Smooth muscle cell (in vitro differentiated cells): Measurements from ENCODE around the gene GGACT. TPM values are rescaled to one million over a fixed set of nuclear protein-coding genes. Genes with fewer than 3 reads are reported as not detected.

Experiments used
- DNase-seq: peaks from one replicate; lab custom pipeline; 2025; ENCODE audit not compliant: unreplicated experiment; lab: John Stamatoyannopoulos, UW
- H2AFZ ChIP-seq: fragments of 200-600 bp; sonication (generic); 2 replicates; pipeline ENCODE4 v1.6.0; 2016; ENCODE audit warnings: antibody characterized with exemption, low read depth, mild to moderate bottlenecking
- H3F3A ChIP-seq: fragments of 200-600 bp; sonication (generic); 2 replicates; pipeline ENCODE4 v1.6.0; 2017; ENCODE audit warnings: antibody characterized with exemption, low read depth
- H3K27ac ChIP-seq: fragments of 200-600 bp; sonication (generic); 2 replicates; pipeline ENCODE4 v1.5.1; 2016; ENCODE audit warnings: low read depth, mild to moderate bottlenecking
- H3K27me3 ChIP-seq: fragments of 200-600 bp; sonication (generic); 2 replicates; pipeline ENCODE4 v1.6.1; 2016; ENCODE audit warnings: low read depth, mild to moderate bottlenecking
- H3K36me3 ChIP-seq: fragments of 200-600 bp; sonication (generic); 2 replicates; pipeline ENCODE4 v1.5.1; 2016; ENCODE audit warnings: low read depth
- H3K4me1 ChIP-seq: fragments of 200-600 bp; sonication (generic); 2 replicates; pipeline ENCODE4 v1.5.1; 2016; ENCODE audit warnings: low read depth
- H3K4me2 ChIP-seq: fragments of 200-600 bp; sonication (generic); 2 replicates; pipeline ENCODE4 v1.6.0; 2016; ENCODE audit warnings: mild to moderate bottlenecking
- H3K4me3 ChIP-seq: fragments of 200-600 bp; sonication (generic); 2 replicates; pipeline ENCODE4 v1.5.1; 2016; ENCODE audit warnings: mild to moderate bottlenecking
- H3K79me2 ChIP-seq: fragments of 200-600 bp; sonication (generic); 2 replicates; pipeline ENCODE4 v1.6.0; 2016; ENCODE audit warnings: low read depth, mild to moderate bottlenecking
- H3K9ac ChIP-seq: fragments of 200-600 bp; sonication (generic); 2 replicates; pipeline ENCODE4 v1.6.0; 2016; ENCODE audit warnings: low read depth
- H3K9me3 ChIP-seq: fragments of 200-600 bp; sonication (generic); replicated peaks from 2 replicates; pipeline ENCODE4 v1.5.1; 2016; ENCODE audit warnings: low read depth
- H4K20me1 ChIP-seq: fragments of 200-600 bp; sonication (generic); 2 replicates; pipeline ENCODE4 v1.6.0; 2016; ENCODE audit warnings: low read depth
- CTCF ChIP-seq: fragments of 200-600 bp; sonication (generic); IDR thresholded peaks from 2 replicates; pipeline ENCODE4 v1.5.1; 2017; ENCODE audit warnings: borderline replicate concordance, mild to moderate bottlenecking, antibody characterized with exemption; ENCODE audit not compliant: insufficient read depth, poor library complexity, severe bottlenecking
- WGBS: methylation state at CpG from one replicate; pipeline ENCODE4 v1.1.7; 2016; ENCODE audit warnings: low lambda C conversion rate; 5-methylcytosine and 5-hydroxymethylcytosine counted together
- polyA plus RNA-seq: library from polyadenylated mRNA; unstranded; fragments of >200 nt; fragmentation: Nextera tagmentation; extraction: Ambion mirVana; gene quantifications from 2 replicates; pipeline ENCODE4 v1.2.1, GENCODE V29; 2016
- total RNA-seq: library from RNA; depleted of rRNA; stranded (reverse); fragments of >200 nt; gene quantifications from 2 replicates; pipeline ENCODE4 v1.2.3, GENCODE V29; 2014

GGACT gene
- total and polyA plus RNA-seq, 2 experiments from 2014 or later = 2.5 to 7.1 TPM

- no peak overlapping the region for H3K4me3 ChIP-seq
- no peak overlapping the region for H2AFZ ChIP-seq
- no peak overlapping the region for H3K9ac ChIP-seq
- H3K4me1 ChIP-seq = peaks cover 11% of the 10 kb centered on the region
- no peak overlapping the region for H3K27ac ChIP-seq
- WGBS = 88% methylated on average over 14 of the region's 14 CpGs
- H3K4me2 ChIP-seq = no peak overlapping the region
- H3K27me3 ChIP-seq = no peaks in the 10 kb centered on the region
- no peaks in the 10 kb centered on the region for H3K79me2 ChIP-seq
- no peaks in the 10 kb centered on the region for H3F3A ChIP-seq
- H4K20me1 ChIP-seq = no peaks in the 10 kb centered on the region
- no peaks in the 10 kb centered on the region for H3K36me3 ChIP-seq
- no peak for DNase-seq
- H3K9me3 ChIP-seq = no peaks in the 10 kb centered on the region
- no peak for TF ChIP-seq CTCF
These were observed 65.2 kb downstream of the GGACT start for GRCh38 chr13:100523411-100523810.

GRCh38 chr13:100522618-100523309, 65.8 kb downstream of the GGACT start:
- Histone ChIP-seq H3F3A (no peaks in the 10 kb centered on the region), H4K20me1 (no peaks in the 10 kb centered on the region)

GRCh38 chr13:100521851-100522617, 66.6 kb downstream of the GGACT start:
- no peak overlapping the region for H3K4me2 ChIP-seq
- WGBS = 90% methylated on average over 19 of the region's 19 CpGs

More at GRCh38 chr13:100522618-100523309, 65.8 kb downstream of the GGACT start:
- no peak for TF ChIP-seq CTCF
- WGBS = 94% methylated on average over 9 of the region's 9 CpGs
- no peak for DNase-seq
- Histone ChIP-seq H3K36me3 (no peaks in the 10 kb centered on the region), H3K4me2 (no peak overlapping the region), H3K79me2 (no peaks in the 10 kb centered on the region), H2AFZ (no peak overlapping the region), H3K27ac (no peak overlapping the region), H3K27me3 (no peaks in the 10 kb centered on the region), H3K4me3 (no peak overlapping the region), H3K9ac (no peak overlapping the region), H3K4me1 (peaks cover 11% of the 10 kb centered on the region), H3K9me3 (no peaks in the 10 kb centered on the region)

More at GRCh38 chr13:100521851-100522617, 66.6 kb downstream of the GGACT start:
- Histone ChIP-seq H3F3A (no peaks in the 10 kb centered on the region), H4K20me1 (no peaks in the 10 kb centered on the region), H3K36me3 (no peaks in the 10 kb centered on the region), H3K9ac (no peak overlapping the region), H3K4me1 (peaks cover 11% of the 10 kb centered on the region), H3K79me2 (no peaks in the 10 kb centered on the region), H3K9me3 (no peaks in the 10 kb centered on the region), H2AFZ (no peak overlapping the region), H3K27me3 (no peaks in the 10 kb centered on the region), H3K27ac (no peak overlapping the region), H3K4me3 (no peak overlapping the region)
- DNase-seq = no peak
- TF ChIP-seq CTCF = no peak
